NOMO-1 treated with dmso at 0.1 percent for 144 hours (cell line): Measurements from ENCODE around the gene TRIM25.
"Not testable (repeated sequence)": the region's sequence is repeated elsewhere in the genome, so short reads cannot be mapped to it uniquely, and the experiment has no call there.

Experiments used
- DNase-seq: peaks from one replicate; lab custom pipeline; 2025; ENCODE audit not compliant: unreplicated experiment; lab: John Stamatoyannopoulos, UW

Gene TRIM25, protein sequence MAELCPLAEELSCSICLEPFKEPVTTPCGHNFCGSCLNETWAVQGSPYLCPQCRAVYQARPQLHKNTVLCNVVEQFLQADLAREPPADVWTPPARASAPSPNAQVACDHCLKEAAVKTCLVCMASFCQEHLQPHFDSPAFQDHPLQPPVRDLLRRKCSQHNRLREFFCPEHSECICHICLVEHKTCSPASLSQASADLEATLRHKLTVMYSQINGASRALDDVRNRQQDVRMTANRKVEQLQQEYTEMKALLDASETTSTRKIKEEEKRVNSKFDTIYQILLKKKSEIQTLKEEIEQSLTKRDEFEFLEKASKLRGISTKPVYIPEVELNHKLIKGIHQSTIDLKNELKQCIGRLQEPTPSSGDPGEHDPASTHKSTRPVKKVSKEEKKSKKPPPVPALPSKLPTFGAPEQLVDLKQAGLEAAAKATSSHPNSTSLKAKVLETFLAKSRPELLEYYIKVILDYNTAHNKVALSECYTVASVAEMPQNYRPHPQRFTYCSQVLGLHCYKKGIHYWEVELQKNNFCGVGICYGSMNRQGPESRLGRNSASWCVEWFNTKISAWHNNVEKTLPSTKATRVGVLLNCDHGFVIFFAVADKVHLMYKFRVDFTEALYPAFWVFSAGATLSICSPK

DNA sequence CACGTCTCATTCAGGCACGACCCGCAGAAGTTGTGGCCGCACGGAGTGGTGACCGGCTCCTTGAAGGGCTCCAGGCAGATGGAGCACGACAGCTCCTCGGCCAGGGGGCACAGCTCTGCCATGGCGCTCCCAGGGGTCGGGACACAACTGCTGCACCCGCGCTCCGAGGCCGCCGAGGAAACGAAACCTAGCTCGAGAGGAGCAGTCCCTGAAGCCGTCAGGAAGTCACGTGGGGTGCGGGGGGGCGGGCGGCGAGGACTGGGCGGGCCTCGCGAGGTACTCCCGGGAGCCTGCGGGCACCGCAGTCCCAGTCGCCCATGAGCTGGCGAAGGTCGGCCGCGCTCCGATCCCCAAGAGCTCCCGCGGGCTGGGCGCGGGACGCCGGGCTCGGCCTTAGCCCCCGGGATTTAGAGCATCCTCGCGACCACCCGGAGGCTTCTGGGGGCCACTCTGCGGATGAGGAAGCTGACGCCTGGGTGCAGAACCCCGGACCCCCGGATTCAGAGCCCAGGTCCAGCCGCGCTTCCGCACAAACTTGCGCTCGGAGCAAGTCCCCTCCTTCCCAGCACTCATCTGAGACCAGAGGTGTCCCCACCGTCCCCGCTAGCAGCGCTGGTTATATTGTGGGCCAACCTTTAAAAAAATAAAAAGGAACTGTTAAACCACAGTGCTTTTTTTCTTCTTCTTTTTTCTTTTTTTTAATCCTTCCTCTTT lies at the start of gene TRIM25:
Gene TRIM25, minus strand, starts transcription at position 183 of the 714 bp plus-strand sequence. Its CDS starts 61 bp downstream, at position 122.
- peak; percentile 93 for DNase-seq

DNA sequence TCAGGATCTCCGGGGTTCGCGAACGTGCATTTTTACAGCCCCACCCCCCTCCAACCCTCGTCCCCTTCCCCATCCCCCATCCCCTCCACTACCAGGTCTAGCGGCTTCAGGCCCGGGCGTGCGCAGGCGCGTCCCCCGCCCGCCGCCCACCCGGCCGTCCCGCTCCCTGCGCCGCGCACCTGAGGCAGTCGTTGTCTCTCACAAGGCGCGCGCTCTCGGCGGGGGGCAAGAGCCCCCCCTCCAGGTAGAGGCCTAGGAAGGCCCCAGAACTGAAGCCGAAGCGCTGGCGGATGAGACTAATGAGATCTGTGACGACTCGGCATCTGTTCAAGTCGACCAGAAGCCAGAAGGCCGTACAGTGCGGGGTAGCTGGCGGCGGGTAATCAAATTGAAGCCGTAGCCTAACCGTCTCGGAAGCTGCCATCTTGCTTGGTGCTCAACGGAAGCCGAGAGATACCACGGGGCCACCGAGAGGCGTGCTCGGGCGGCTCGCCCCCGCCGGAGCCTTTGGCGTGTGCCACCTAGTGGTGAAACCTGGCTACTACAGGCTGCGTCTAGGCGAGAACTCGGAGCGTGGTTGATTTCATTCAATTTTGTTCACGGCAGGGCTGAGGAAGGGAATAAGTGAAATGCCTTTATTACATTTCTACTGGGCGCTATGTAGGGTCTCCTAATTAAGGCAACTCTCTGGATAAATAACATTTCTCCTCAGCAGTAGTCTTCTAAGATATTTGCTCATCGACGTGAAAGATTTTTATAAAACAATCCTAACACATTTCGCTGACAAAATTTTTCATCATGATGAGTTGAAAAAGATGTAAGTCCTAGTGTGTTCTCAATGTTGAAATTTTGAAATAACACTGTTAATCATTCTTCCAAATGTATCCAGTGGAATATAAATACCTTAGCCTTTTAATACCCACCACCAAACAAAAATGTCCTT lies 47.0 kb upstream of the TRIM25 start, which contains the start of gene COIL:
Gene COIL, minus strand, starts transcription at position 455 of the 943 bp plus-strand sequence. Its CDS starts 31 bp downstream, at position 424.
- DNase-seq, result peak; percentile 85

DNA sequence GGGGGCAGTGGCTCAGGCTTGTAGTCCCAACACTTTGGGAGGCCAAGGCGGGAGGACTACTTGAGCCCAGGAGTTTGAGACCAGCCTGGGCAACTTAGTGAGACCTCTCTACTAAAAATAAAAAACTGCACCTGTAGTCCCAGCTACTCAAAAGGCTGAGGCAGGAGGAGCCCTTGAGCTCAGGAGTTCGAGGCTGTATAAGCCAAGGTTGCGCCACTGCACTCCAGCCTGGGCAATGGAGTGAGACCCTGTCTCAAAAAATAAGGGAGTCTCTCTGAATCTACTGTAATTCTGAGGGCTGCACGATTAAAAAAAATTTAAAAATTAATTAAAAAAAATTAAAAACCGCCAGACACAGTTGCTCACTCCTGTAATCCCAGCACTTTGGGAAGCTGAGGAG lies 43.1 kb upstream of the TRIM25 start:
- no peak for DNase-seq

DNA sequence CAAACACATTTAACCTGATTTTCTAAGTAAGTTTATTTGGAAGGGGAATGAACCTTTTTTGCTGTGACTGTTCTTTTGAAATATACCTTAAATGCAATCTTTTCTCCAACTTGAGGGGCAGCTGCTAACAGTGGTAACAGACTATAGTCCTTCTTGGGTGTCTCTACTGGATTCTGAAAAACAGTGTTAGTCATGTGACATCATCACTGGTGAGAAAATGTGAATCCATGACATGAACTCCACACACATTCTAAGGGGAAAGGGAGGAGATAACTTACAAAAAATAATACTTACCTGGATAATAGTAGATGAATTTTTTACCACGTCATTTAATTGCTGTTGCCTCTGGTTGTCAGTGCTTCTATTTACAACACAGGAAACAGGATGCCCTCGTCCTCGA lies 35.7 kb upstream of the TRIM25 start:
- no peak for DNase-seq

DNA sequence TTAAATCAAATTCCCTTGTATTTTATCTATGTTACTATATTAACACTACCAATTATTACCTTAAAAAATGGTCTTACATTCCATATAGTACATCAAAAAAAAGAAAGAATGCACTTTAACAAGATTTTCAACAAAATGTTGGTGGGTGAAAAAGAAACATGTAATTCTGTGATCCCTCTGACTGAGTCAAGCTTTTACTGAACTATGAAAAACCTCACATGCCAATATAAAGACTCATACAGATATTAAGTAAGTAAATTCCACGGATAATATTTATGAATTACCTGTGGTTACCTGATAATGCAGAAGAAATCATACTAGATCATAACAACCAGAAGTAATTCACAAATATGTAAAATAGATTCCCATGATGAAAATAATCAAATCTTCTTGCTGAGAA lies 34.6 kb upstream of the TRIM25 start:
- no peak for DNase-seq

DNA sequence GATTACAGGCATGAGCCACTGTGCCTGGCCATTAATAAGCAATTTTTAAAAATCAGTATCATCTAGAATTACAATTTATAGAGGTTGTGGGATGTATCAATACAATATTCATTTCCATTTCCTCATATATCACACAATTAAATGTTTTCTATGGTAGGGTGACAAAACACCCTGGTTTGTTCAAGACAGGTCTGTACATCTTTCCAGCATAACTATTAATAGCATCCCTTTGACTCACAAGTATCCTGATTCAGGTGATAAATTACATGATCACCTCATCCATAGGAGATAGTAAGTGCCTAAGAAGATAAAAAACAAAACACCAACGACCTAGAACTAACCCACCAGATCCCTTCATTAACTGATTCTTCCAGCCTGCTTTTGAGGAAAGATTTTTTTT lies 33.9 kb upstream of the TRIM25 start:
- DNase-seq, result no peak

DNA sequence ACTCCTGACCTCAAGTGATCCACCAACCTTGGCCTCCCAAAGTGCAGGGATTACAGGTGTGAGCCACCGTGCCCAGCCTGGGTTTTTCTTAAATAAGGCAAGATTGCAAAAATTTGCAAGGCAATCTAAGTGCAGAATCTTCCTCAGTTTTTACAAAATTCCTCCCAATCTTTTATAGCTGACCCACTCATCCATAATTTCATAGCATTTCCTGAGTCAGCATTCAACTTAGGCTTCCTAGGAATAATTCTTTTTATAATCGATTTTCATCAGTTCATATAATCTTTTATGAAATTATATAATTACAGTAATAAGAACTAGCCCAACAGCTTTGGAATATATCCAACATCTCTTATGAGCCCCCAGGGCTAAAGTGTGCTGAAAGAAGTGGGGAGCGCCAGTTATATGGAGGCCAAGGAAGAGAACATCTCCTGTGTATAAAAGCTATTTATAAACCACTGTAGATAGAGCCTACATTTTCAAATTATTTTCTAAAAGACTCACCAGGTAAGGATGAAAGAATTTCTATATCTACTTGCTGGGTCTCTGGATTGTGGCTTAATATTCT lies 32.2 kb upstream of the TRIM25 start:
- DNase-seq, result no peak

DNA sequence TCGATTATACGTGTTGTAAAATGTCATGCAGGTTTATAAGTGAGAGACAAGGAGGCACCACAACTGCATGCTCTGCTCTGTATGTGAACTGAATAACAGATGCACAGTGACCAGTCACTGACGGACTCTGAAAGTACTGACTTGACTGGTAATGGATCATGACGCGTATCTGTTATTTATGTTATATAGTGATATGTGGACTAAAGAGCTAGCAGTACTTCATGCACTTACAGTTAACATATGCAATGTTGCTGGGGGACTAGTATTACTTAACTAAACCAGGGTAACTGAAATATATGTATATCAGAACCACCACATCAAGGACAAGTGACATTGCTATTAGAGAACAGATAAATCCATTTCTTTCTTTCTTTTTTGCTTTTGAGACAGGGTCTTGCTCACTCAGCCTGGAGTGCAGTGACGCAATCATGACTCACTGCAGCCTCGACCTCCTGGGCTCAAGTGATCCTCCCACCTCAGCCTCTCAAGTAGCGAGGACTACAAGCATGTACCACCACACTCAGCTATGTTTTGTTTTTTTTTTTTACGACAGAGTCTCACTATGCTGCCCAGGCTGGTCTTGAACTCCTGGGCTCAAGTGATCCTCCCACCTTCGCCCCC lies 29.8 kb upstream of the TRIM25 start:
- DNase-seq, result no peak

DNA sequence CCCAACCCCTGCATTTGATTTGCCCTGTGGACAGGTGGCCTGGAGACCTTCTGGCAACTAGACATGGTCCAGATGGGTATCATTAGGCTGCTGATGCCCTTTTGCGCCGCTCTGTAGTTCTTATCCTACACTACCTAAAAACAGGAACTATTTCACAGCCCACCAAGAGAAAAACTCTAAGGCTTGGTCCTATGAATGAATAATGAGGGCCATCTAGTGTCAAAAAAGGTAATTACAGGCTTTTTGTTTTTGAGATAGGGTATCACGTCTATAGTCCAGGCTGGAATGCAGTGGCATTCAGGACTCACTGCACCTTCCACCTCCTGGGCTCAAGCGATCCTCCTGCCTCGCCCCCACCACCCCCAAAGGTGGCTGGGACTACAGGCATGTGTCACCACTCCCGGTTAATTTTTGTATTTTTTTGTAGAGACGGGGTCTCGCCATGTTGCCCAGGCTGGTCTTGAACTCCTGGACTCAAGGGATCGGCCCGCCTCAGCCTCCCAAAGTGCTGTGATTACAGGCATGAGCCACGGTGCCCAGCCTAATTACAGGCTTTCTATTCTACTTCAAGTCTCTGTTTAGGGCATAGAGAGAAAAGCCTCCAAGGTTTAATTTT lies 26.1 kb upstream of the TRIM25 start:
- peak; percentile 52 for DNase-seq

DNA sequence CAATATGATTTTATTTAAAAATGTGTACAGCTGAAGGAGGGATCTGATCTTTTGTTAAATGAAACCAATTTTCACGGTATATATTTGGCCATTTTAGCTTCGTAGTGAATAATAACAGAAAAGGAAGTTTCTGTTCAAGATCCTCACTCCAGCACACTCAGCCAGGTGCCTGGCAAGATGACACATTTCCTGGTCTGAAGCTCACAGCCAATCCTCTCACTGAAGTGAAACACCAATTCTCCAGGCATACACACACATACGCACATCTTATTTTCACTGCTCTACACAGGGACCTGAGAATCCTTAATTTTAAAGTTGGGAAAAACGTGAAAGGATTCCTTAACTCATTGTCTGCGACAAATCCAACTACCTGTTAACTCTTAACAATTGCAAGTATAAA lies 24.4 kb upstream of the TRIM25 start:
- DNase-seq, result not testable (repeated sequence)

DNA sequence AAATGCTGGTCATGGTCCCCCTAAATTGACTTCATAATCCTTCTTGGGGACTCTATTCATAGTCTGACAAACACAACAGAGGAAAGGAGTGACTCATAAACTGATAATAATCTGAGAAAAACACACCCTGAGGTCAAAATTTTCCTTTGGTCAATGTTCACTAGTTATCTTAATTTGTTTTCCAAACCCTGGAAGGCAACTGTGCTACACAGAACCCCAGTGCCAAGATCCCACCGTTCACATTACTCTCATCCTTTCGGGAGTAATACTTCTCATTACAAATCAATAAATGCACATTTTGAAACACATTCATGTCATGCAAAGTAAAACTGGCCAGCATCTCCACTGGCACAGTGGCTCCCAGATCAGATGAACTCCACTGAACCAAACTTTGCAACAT lies 23.8 kb upstream of the TRIM25 start:
- no peak for DNase-seq

DNA sequence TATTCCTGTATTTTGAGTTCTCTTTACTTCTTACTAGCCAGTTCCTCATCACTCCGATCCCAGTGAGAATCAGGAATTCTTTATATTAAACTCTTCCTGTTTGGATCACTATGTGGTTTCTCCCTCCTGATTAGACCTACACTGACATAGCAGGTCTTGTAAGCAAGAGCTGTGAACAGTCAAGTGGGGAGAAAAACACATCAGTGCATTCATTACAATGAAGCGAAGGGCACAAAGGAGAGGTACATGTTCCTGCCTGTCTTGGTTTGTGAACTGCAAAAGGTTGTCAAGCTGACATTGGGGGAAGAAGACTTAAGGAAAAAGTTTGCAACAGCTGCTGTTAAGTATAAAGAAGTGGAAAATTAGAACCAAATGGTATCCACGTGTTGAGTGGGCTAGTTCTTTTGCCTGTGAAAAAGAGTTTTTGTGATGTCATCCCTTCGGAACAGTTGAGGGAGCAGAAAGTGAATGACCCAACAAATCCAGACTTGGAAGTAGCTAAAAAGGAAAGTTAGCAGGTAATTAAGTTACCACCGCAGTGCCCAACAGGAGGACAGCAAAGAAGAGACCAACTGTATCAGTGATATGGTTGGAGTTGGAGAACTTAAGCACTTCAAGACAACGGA lies 23.0 kb upstream of the TRIM25 start:
- DNase-seq, result no peak

DNA sequence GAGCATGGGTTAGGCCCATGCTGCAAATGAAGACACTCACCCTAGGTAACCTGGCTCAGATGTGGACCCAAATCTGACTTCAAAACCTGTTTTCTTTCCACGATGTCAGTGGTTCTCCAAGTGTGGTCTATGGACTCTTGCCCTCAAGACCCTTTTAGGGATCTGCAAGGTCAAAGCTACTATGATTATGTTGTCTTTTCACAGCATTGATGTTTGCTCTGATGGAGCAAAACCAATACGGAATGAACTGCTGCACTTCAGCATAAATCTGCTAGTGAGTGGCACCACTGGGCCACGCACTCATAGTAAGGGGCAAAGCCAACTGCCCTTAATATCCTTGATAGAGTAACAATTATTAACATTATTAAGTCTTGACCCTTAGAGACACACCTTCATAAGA lies 21.6 kb upstream of the TRIM25 start:
- DNase-seq, result no peak

DNA sequence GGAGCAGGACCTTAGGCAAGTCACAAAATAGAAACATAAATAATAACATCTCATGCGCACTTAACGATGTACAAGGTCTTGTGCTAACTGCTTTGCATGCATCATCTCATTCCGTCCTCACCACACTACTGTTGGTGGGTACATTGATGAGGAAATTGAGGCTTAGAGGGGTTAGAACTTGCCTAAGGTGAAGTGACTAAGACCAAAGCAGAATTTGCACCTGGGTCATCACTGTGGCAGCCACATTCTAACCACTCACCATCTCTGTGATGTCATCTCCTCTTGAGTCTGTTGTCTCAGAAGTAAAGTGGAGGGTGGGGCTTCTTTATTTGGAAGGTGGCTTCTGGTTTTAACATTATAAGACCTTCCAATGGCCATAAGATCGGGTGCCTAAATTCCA lies 20.4 kb upstream of the TRIM25 start:
- no peak for DNase-seq

DNA sequence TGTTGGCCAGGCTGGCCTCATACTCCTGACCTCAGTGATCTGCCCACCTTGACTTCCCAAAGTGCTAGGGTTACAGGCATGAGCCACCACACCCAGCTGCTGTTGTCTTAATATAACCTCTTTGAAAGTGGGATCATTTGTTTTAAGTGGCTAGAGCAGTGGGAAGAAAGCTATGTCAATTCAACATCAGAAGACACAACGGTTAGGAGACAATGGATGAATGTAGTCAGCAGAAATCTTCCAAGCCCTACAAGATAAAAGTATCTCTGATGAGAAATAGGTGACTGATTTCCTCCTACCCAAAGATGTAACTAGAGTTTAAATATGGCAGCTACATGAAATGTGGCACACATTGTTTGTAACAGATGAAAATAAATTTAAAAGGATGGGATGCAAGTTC lies 20.0 kb upstream of the TRIM25 start:
- no peak for DNase-seq

DNA sequence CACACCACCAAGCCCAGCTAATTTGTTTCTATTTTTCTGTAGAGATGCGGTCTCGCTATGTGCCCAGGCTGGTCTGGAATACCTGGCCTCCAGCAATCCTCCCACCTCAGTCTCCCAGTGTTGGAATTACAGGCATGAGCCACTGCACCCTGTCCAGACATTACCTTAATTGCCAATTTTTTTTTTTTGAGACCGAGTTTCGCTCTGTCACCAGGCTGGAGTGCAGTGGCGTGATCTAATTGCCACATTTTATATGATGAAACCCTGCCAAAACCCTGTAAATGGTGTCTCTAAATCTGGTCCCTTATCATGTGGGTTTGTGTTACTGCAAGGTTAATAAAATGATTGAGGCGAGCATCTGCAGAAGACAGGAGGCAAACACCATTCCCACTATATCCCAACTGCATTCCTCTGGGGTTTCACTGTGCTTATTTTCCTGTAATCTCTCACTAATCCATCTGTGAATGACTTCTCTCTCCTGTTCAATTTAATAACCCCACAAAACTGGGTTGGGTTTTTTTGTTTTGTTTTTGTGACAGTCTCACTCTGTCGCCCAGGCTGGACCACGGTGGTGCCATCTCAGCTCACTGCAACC lies 19.4 kb upstream of the TRIM25 start:
- no peak for DNase-seq

DNA sequence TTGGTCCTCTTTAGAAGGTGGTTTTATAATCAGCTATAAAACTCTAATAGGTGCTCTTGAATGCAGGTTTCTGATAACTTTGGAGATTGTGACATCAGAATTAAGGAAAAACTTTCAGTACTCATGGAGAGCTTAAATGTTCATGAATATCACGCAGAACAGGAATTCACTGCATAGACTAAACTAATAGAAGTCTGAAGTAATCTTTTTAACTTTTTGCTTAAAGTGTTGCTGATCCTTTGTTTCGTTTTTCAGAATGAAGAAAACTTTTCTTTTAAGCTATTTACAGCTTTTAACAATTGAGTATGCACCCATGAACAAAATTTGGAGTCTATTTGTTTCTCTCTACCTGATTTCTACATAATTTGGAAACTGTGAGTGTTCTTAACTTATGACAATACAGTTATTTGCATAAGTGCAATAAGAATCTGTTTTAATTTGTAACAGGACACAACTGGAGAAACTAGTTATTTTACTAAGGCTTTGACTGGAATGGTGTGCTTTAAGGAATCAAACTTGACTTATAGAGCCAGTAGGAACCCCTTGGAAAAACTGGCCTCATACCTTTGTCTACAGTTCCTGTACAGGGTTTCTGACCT lies 17.0 kb upstream of the TRIM25 start:
- no peak for DNase-seq

DNA sequence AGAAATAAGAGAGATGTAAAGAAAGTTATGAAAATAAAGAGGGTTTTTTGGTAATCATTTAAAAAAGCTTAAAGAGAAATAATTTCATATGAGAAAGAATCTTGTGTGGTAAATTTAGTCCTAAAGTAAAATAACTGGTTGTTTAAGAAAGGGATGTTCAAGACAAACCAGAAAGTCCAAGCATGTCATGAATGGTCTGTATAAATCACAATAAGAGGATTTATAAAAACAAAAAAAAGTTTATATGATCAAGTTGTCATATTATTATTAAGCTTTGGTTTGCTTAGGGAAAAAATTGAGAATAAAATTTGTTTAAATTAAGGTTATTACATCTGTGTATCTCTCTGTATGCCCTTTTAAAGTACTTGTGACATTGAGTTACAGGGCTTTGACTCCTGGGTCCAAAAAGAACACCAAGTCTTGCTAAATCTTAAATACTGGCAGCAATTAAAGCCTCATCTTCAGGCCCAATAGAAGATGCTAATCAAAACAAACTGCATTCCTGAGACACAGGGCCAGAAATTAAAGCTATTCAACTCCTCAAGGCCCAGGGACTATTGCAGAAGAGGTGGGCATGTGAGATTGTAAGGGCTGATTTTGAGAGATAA lies 15.6 kb upstream of the TRIM25 start:
- no peak for DNase-seq
